Astrocyte (in vitro differentiated cells and primary cell): ENCODE measurements around the gene RPP25L. TPM values are rescaled to one million over a fixed set of nuclear protein-coding genes. Genes with fewer than 3 reads are reported as not detected.

Experiments
- DNase-seq: peaks from one replicate; pipeline ENCODE4 v3.0.0-alpha.2; 2010; ENCODE audit warnings: low read depth
- FAIRE-seq: peaks from 2 replicates; lab custom pipeline; 2011; peaks lifted over from hg19 to GRCh38; lab: Jason Lieb, UNC
- H2AFZ ChIP-seq: 2 replicates; pipeline ENCODE4 v1.6.0; 2012; ENCODE audit warnings: low read depth, low read length, inconsistent platforms
- H3K27ac ChIP-seq: 2 replicates; pipeline ENCODE4 v1.5.1; 2011; ENCODE audit warnings: low read depth, low read length, inconsistent platforms
- H3K27me3 ChIP-seq: 2 replicates; pipeline ENCODE4 v1.6.0; 2011; ENCODE audit warnings: low read length, inconsistent platforms; ENCODE audit not compliant: insufficient read depth
- H3K36me3 ChIP-seq: 2 replicates; pipeline ENCODE4 v1.5.1; 2011; ENCODE audit warnings: low read length, inconsistent platforms; ENCODE audit not compliant: insufficient read depth
- H3K4me1 ChIP-seq: 2 replicates; pipeline ENCODE4 v1.5.1; 2011; ENCODE audit warnings: low read length, inconsistent platforms; ENCODE audit not compliant: insufficient read depth
- H3K4me2 ChIP-seq: 2 replicates; pipeline ENCODE4 v1.6.0; 2012; ENCODE audit warnings: low read length, inconsistent platforms
- H3K4me3 ChIP-seq: 2 replicates; pipeline ENCODE4 v1.5.1; 2011; ENCODE audit warnings: low read depth, mild to moderate bottlenecking, low read length, inconsistent platforms; ENCODE audit not compliant: insufficient read depth
- H3K79me2 ChIP-seq: 2 replicates; pipeline ENCODE4 v1.6.0; 2012; ENCODE audit warnings: mild to moderate bottlenecking, low read length, inconsistent platforms; ENCODE audit not compliant: insufficient read depth
- H3K9ac ChIP-seq: 2 replicates; pipeline ENCODE4 v1.6.0; 2012; ENCODE audit warnings: mild to moderate bottlenecking, low read length, inconsistent platforms
- H3K9me3 ChIP-seq: 2 replicates; pipeline ENCODE4 v1.5.1; 2012; ENCODE audit warnings: low read depth, mild to moderate bottlenecking, low read length, inconsistent platforms; ENCODE audit not compliant: insufficient read depth
- H4K20me1 ChIP-seq: 2 replicates; pipeline ENCODE4 v1.6.0; 2012; ENCODE audit warnings: low read length, inconsistent platforms; ENCODE audit not compliant: insufficient read depth
- H3K27ac Mint-ChIP-seq: one replicate; pipeline ENCODE4 v1.8.0; 2021; ENCODE audit warnings: mild to moderate bottlenecking, mixed read lengths; ENCODE audit not compliant: unreplicated experiment
- H3K27me3 Mint-ChIP-seq: one replicate; pipeline ENCODE4 v1.8.0; 2021; ENCODE audit warnings: low read depth, mixed read lengths; ENCODE audit not compliant: unreplicated experiment
- H3K36me3 Mint-ChIP-seq: one replicate; pipeline ENCODE4 v1.8.0; 2021; ENCODE audit warnings: low read depth, mixed read lengths; ENCODE audit not compliant: unreplicated experiment
- H3K4me1 Mint-ChIP-seq: one replicate; pipeline ENCODE4 v1.8.0; 2021; ENCODE audit warnings: low read depth, mixed read lengths; ENCODE audit not compliant: unreplicated experiment
- H3K4me3 Mint-ChIP-seq: one replicate; pipeline ENCODE4 v1.8.0; 2021; ENCODE audit warnings: mild to moderate bottlenecking, moderate library complexity, mixed read lengths; ENCODE audit not compliant: unreplicated experiment
- H3K9me3 Mint-ChIP-seq: one replicate; pipeline ENCODE4 v1.8.0; 2021; ENCODE audit warnings: mild to moderate bottlenecking, mixed read lengths; ENCODE audit not compliant: unreplicated experiment
- EZH2 ChIP-seq: IDR thresholded peaks from 2 replicates; pipeline ENCODE4 v1.6.1; 2012; ENCODE audit warnings: mild to moderate bottlenecking, low read length, inconsistent platforms; ENCODE audit not compliant: insufficient read depth
- total RNA-seq: library from RNA; stranded (reverse); gene quantifications from 2 replicates; pipeline ENCODE4 v1.2.1, GENCODE V29; 2021
- TF ChIP-seq, protein P1 (sequence below): IDR thresholded peaks from 2 replicates; pipeline ENCODE4 v1.5.1; 2011; ENCODE audit warnings: low read depth, mild to moderate bottlenecking, inconsistent platforms, low read length, moderate library complexity; ENCODE audit not compliant: insufficient read depth

RPP25L gene
- total RNA-seq, 1 donor from 2014 or later, result 13.9 TPM

DNA sequence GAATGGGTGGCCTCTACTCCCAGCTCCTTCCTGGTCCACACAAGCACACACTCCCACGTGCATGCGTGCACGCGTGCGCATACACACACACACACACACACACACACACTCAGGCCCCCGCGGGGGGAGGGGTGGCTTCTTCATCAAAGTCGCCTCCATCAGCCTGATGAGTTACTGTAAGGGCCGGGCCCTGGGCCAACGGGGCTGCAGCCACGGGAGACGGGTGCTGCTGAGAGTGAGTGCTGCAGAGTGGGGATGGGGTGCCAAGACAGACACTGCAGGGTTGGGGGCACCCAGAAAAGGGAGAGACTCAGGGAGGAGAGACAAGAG is 40.5 kb downstream of the RPP25L start:
- Histone ChIP-seq H3K4me2 (no peak overlapping the region), H2AFZ (no peak overlapping the region), H3K4me1 (no peaks in the 10 kb centered on the region), H3K36me3 (no peaks in the 10 kb centered on the region), H3K9me3 (no peaks in the 10 kb centered on the region), H3K27ac (no peak overlapping the region), H3K4me3 (no peak overlapping the region), H4K20me1 (peaks cover 3% of the 10 kb centered on the region), H3K79me2 (no peaks in the 10 kb centered on the region), H3K27me3 (peaks cover 39% of the 10 kb centered on the region), H3K9ac (no peak overlapping the region)
- Mint-ChIP-seq H3K4me3 (no peak overlapping the region), H3K27ac (no peak overlapping the region), H3K27me3 (peaks cover 48% of the 10 kb centered on the region), H3K9me3 (peaks cover 1% of the 10 kb centered on the region), H3K36me3 (peaks cover 9% of the 10 kb centered on the region), H3K4me1 (peaks cover 25% of the 10 kb centered on the region)
- TF ChIP-seq, protein P1, sequence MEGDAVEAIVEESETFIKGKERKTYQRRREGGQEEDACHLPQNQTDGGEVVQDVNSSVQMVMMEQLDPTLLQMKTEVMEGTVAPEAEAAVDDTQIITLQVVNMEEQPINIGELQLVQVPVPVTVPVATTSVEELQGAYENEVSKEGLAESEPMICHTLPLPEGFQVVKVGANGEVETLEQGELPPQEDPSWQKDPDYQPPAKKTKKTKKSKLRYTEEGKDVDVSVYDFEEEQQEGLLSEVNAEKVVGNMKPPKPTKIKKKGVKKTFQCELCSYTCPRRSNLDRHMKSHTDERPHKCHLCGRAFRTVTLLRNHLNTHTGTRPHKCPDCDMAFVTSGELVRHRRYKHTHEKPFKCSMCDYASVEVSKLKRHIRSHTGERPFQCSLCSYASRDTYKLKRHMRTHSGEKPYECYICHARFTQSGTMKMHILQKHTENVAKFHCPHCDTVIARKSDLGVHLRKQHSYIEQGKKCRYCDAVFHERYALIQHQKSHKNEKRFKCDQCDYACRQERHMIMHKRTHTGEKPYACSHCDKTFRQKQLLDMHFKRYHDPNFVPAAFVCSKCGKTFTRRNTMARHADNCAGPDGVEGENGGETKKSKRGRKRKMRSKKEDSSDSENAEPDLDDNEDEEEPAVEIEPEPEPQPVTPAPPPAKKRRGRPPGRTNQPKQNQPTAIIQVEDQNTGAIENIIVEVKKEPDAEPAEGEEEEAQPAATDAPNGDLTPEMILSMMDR, result no peak
- TF ChIP-seq EZH2, result no peak
- DNase-seq, result no peak
- FAIRE-seq, result no peak

DNA sequence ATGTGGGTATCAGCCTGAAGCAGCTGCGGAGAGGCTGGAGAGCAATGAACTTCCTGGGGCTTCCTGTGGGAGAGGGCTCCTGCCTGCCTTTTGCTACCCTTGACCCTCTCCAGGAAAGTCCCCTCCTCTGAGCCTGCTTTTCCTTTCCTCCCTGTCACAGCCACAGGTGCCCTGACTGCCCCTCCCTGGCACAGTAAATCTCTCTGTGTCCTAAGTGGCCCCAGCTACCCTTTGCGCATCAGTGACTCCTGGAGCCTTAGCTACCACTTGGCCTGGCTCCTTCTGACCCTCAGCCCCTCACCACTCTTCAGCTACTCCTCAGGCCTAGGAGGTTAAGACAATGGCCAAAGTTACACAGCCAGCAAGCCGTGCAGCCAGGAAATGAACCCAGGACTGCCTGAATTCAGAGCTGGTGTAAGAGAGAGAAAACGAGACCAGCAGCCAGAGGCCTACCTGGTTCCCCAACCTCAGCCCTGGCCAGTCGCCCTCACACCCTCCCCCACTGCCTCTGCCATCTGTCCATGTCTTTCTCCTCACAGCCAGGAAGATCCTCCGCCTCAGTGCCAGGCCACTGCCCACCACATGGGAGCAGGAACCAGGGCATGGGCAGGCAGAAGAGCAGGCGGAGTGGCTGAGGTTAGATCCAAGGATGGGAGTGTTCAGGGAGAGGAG is 41.0 kb downstream of the RPP25L start:
- Histone ChIP-seq H3K27ac (no peak overlapping the region), H3K4me3 (no peak overlapping the region)

DNA sequence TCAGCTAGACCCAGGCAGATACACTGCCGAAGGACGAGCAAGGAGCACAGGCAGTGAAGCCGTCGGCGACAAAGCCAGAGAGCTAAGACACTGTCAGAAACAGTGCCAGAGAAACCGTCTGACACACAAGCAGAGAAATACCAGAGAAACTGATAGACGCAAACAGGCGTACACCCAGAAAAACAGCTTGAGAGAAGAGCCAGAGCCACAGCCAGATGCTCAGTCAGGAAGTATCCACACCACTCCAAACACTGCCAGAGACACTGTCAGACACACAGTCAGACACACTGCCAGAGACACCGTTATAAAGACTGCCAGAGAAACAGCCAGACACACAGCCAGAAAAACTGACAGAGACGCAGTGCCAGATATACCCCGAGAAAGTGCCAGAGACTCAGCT is 41.5 kb downstream of the RPP25L start:
- Histone ChIP-seq H3K27me3 (peaks cover 32% of the 10 kb centered on the region), H3K9ac (no peak overlapping the region), H3K79me2 (no peaks in the 10 kb centered on the region), H3K4me2 (no peak overlapping the region), H3K27ac (no peak overlapping the region), H3K36me3 (no peaks in the 10 kb centered on the region), H3K9me3 (no peaks in the 10 kb centered on the region), H3K4me1 (no peaks in the 10 kb centered on the region), H3K4me3 (no peak overlapping the region), H2AFZ (no peak overlapping the region), H4K20me1 (no peaks in the 10 kb centered on the region)
- Mint-ChIP-seq H3K36me3 (peaks cover 9% of the 10 kb centered on the region), H3K9me3 (peaks cover 1% of the 10 kb centered on the region), H3K27me3 (peaks cover 48% of the 10 kb centered on the region), H3K4me3 (no peak overlapping the region), H3K27ac (no peak overlapping the region), H3K4me1 (peaks cover 16% of the 10 kb centered on the region)
- TF ChIP-seq, protein P1, result no peak
- no peak for TF ChIP-seq EZH2
- no peak for DNase-seq
- FAIRE-seq, result no peak

More for the DNA sequence above, 41.0 kb downstream of the RPP25L start:
- H3K27me3 ChIP-seq, result peaks cover 35% of the 10 kb centered on the region
- DNase-seq (no peak), FAIRE-seq (no peak)
- H3K4me1 ChIP-seq, result no peaks in the 10 kb centered on the region
- no peak overlapping the region for H3K9ac ChIP-seq
- H3K4me2 ChIP-seq, result no peak overlapping the region
- H3K36me3 ChIP-seq, result no peaks in the 10 kb centered on the region
- Mint-ChIP-seq H3K27me3 (peaks cover 49% of the 10 kb centered on the region), H3K9me3 (peaks cover 1% of the 10 kb centered on the region), H3K4me3 (no peak overlapping the region), H3K27ac (no peak overlapping the region), H3K36me3 (peaks cover 9% of the 10 kb centered on the region), H3K4me1 (peaks cover 20% of the 10 kb centered on the region)
- no peaks in the 10 kb centered on the region for H4K20me1 ChIP-seq
- no peak overlapping the region for H2AFZ ChIP-seq
- no peak for TF ChIP-seq EZH2
- TF ChIP-seq, protein P1, result no peak
- no peaks in the 10 kb centered on the region for H3K9me3 ChIP-seq
- no peaks in the 10 kb centered on the region for H3K79me2 ChIP-seq
